HEK293 (cell line): ENCODE data around the gene SMAD1.
A peak's percentile ranks its signal among the peaks of the same experiment; 100 is the strongest.

Experiments used
- CTCF ChIA-PET: fragments of 350-600 bp; formaldehyde crosslinking; extraction: SDS; loops from one replicate; lab custom pipeline; 2021; ENCODE audit warnings: antibody characterized with exemption; lab: Yijun Ruan, JAX
- POLR2A ChIA-PET: fragments of 300-600 bp; formaldehyde crosslinking; extraction: SDS; loops from one replicate; lab custom pipeline; 2020; ENCODE audit warnings: antibody characterized with exemption, inconsistent platforms; lab: Yijun Ruan, JAX
- H3K27ac ChIP-seq: fragments of 200-500 bp; sonication (Bioruptor generic); 2 replicates; pipeline ENCODE4 v1.5.1; 2014; ENCODE audit warnings: low read depth, low read length, control low read depth, inconsistent platforms; ENCODE audit errors: extremely low read depth
- H3K36me3 ChIP-seq, 2 experiments: fragments of 200-500 bp in 1 of 2; sonication (Bioruptor generic) in 1 of 2; 1 replicate in 1 of 2; 2 replicates in 1 of 2; pipeline ENCODE4 v1.5.1; 2014 to 2017; ENCODE audit warnings: inconsistent platforms in 2 of 2, low read length in 2 of 2; ENCODE audit not compliant: control insufficient read depth in 2 of 2, insufficient read depth in 1 of 2
- H3K4me1 ChIP-seq: fragments of 200-500 bp; sonication (Bioruptor generic); 2 replicates; pipeline ENCODE4 v1.5.1; 2014; ENCODE audit warnings: mild to moderate bottlenecking, low read length, inconsistent platforms; ENCODE audit not compliant: control insufficient read depth, insufficient read depth
- H3K4me3 ChIP-seq: 2 replicates; pipeline ENCODE4 v1.5.1; 2011; ENCODE audit warnings: low read depth, mild to moderate bottlenecking, control low read depth, low read length, moderate library complexity
- H3K9me3 ChIP-seq: fragments of 200-500 bp; sonication (Bioruptor generic); 2 replicates; pipeline ENCODE4 v1.5.1; 2014; ENCODE audit warnings: low read depth, low read length, inconsistent platforms; ENCODE audit not compliant: control insufficient read depth, insufficient read depth
- KLF1 ChIP-seq: fragments of 450-650 bp; formaldehyde crosslinking; IDR thresholded peaks from 2 replicates; pipeline ENCODE4 v1.5.1; 2016; ENCODE audit warnings: missing biosample characterization, missing genetic modification characterization
- KLF9 ChIP-seq: fragments of 450-650 bp; formaldehyde crosslinking; IDR thresholded peaks from 2 replicates; pipeline ENCODE4 v1.5.1; 2016; ENCODE audit warnings: missing biosample characterization, missing genetic modification characterization, low read depth
- SETDB1 ChIP-seq: IDR thresholded peaks from one replicate; pipeline ENCODE4 v1.6.1; 2017; ENCODE audit warnings: mild to moderate bottlenecking, low read length, moderate library complexity, mixed read lengths; ENCODE audit not compliant: insufficient read length
- ZNF114 ChIP-seq: fragments of 450-650 bp; formaldehyde crosslinking; IDR thresholded peaks from 2 replicates; pipeline ENCODE4 v1.5.0; 2017; ENCODE audit warnings: missing biosample characterization, missing genetic modification characterization
- ZNF132 ChIP-seq: fragments of 450-650 bp; formaldehyde crosslinking; IDR thresholded peaks from 2 replicates; pipeline ENCODE4 v1.5.1; 2017; ENCODE audit warnings: missing biosample characterization, missing genetic modification characterization, borderline replicate concordance
- ZNF140 ChIP-seq: fragments of 450-650 bp; formaldehyde crosslinking; IDR thresholded peaks from 2 replicates; pipeline ENCODE4 v1.5.1; 2016; ENCODE audit warnings: missing biosample characterization, missing genetic modification characterization
- ZNF169 ChIP-seq: fragments of 450-650 bp; formaldehyde crosslinking; IDR thresholded peaks from 2 replicates; pipeline ENCODE4 v1.5.1; 2016; ENCODE audit warnings: missing biosample characterization, missing genetic modification characterization
- ZNF2 ChIP-seq: fragments of 450-650 bp; formaldehyde crosslinking; IDR thresholded peaks from 2 replicates; pipeline ENCODE4 v1.5.1; 2016; ENCODE audit warnings: missing biosample characterization, missing genetic modification characterization
- ZNF324 ChIP-seq: fragments of 450-650 bp; formaldehyde crosslinking; IDR thresholded peaks from 2 replicates; pipeline ENCODE4 v1.5.1; 2016; ENCODE audit warnings: missing biosample characterization, missing genetic modification characterization
- ZNF394 ChIP-seq: fragments of 450-650 bp; formaldehyde crosslinking; IDR thresholded peaks from 2 replicates; pipeline ENCODE4 v1.5.1; 2016; ENCODE audit warnings: missing biosample characterization, missing genetic modification characterization, mild to moderate bottlenecking, moderate library complexity, borderline replicate concordance
- ZNF426 ChIP-seq: fragments of 450-650 bp; formaldehyde crosslinking; IDR thresholded peaks from 2 replicates; pipeline ENCODE4 v1.5.1; 2017; ENCODE audit warnings: missing biosample characterization, missing genetic modification characterization, mild to moderate bottlenecking, inconsistent platforms, moderate library complexity
- ZNF48 ChIP-seq: fragments of 450-650 bp; formaldehyde crosslinking; IDR thresholded peaks from 2 replicates; pipeline ENCODE4 v1.5.1; 2016; ENCODE audit warnings: missing biosample characterization, missing genetic modification characterization
- ZNF555 ChIP-seq: fragments of 450-650 bp; formaldehyde crosslinking; conservative IDR thresholded peaks from 2 replicates; pipeline ENCODE4 v1.5.1; 2017; ENCODE audit warnings: missing biosample characterization, mild to moderate bottlenecking, missing genetic modification characterization, inconsistent platforms
- ZNF768 ChIP-seq: fragments of 450-650 bp; formaldehyde crosslinking; IDR thresholded peaks from 2 replicates; pipeline ENCODE4 v1.5.1; 2018; ENCODE audit warnings: missing biosample characterization, mild to moderate bottlenecking, missing genetic modification characterization
- ZNF776 ChIP-seq: fragments of 450-650 bp; formaldehyde crosslinking; IDR thresholded peaks from 2 replicates; pipeline ENCODE4 v1.5.0; 2017; ENCODE audit warnings: missing biosample characterization, missing genetic modification characterization, borderline replicate concordance
- ZNF777 ChIP-seq: fragments of 450-650 bp; formaldehyde crosslinking; IDR thresholded peaks from 2 replicates; pipeline ENCODE4 v1.5.1; 2017; ENCODE audit warnings: missing biosample characterization, missing genetic modification characterization, borderline replicate concordance
- ZSCAN30 ChIP-seq: fragments of 450-650 bp; IDR thresholded peaks from 2 replicates; pipeline ENCODE4 v1.5.1; 2018; ENCODE audit warnings: missing biosample characterization, mild to moderate bottlenecking, missing genetic modification characterization, moderate library complexity
- TF ChIP-seq, protein P1 (sequence below): fragments of 450-650 bp; formaldehyde crosslinking; IDR thresholded peaks from 2 replicates; pipeline ENCODE4 v1.5.1; 2017; ENCODE audit warnings: missing biosample characterization, missing genetic modification characterization
- TF ChIP-seq, protein P2 (sequence below): fragments of 450-650 bp; formaldehyde crosslinking; IDR thresholded peaks from 2 replicates; pipeline ENCODE4 v1.5.1; 2016; ENCODE audit warnings: missing biosample characterization, missing genetic modification characterization, borderline replicate concordance
- TF ChIP-seq, protein P3 (sequence below): fragments of 450-650 bp; formaldehyde crosslinking; IDR thresholded peaks from 2 replicates; pipeline ENCODE4 v1.5.1; 2017; ENCODE audit warnings: missing biosample characterization, missing genetic modification characterization
- TF ChIP-seq, protein P4 (sequence below): fragments of 450-650 bp; formaldehyde crosslinking; IDR thresholded peaks from 2 replicates; pipeline ENCODE4 v1.5.1; 2016; ENCODE audit warnings: missing biosample characterization, missing genetic modification characterization
- TF ChIP-seq, protein P5 (sequence below): fragments of 450-650 bp; formaldehyde crosslinking; IDR thresholded peaks from 2 replicates; pipeline ENCODE4 v1.5.1; 2016; ENCODE audit warnings: missing biosample characterization, missing genetic modification characterization

The SMAD1 gene

DNA sequence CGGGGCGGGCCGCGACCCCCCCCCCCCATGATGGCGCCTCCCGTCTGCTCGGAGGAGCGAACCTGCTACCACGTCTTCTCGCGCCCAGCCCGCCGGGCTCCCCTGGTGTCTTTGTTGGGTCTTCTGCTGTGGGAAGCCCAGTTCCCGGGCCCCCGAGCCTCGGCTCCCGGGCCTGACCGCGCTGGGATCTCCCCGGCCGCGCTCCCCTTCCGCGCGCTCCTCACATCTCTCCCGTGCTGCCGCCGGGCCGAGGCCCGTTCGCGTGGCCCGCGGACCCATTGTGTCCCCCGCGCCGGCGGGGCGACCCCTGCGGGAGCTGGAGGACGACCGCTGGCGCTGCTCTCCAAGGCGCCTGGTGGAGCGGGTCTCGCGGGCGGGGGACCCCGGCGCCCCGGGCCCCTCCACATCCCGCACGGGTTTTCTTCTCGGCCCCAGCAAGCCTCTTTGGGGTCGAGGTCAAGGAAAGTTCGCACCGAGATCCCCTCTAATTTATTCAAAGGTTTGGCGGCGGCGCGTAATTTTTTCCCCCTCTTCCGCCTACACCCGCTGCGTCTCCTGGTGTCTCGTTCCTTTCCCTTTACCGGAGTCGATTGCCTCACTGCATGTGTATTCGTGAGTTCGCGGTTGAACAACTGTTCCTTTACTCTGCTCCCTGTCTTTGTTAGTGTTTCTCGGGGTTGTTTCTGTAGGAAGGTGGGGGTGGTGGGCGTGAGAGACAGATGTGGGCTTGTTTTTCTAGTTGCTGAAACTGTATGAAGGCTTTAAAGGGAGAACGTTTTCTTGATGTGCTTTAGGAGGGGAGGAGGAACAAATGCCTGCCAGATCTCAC lies 770 bp downstream of the SMAD1 start:
- Histone ChIP-seq H3K9me3 (no peaks in the 10 kb centered on the region), H3K27ac (peak overlapping the region; percentile 93), H3K36me3 (no peaks in the 10 kb centered on the region), H3K4me3 (peak overlapping the region; percentile 72), H3K4me1 (no peaks in the 10 kb centered on the region)
- POLR2A ChIA-PET: no interaction called here
- CTCF ChIA-PET: interaction anchor here (0.7 kb wide), 1 partner anchor 1021 kb away, joined by 3 read pairs; no protein-coding TSS in a partner anchor
- TF ChIP-seq, protein P1, sequence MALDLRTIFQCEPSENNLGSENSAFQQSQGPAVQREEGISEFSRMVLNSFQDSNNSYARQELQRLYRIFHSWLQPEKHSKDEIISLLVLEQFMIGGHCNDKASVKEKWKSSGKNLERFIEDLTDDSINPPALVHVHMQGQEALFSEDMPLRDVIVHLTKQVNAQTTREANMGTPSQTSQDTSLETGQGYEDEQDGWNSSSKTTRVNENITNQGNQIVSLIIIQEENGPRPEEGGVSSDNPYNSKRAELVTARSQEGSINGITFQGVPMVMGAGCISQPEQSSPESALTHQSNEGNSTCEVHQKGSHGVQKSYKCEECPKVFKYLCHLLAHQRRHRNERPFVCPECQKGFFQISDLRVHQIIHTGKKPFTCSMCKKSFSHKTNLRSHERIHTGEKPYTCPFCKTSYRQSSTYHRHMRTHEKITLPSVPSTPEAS: no peak
- TF ChIP-seq SETDB1: no peak
- no peak for TF ChIP-seq ZNF776 (tag by site-specific recombination)
- no peak for TF ChIP-seq ZNF324 (tag by site-specific recombination)
- no peak for TF ChIP-seq ZNF169 (tag by site-specific recombination)
- 0 out of 2 replicates have a peak, but pooled peaks have one; percentile 34 for TF ChIP-seq ZSCAN30
- TF ChIP-seq, protein P2, sequence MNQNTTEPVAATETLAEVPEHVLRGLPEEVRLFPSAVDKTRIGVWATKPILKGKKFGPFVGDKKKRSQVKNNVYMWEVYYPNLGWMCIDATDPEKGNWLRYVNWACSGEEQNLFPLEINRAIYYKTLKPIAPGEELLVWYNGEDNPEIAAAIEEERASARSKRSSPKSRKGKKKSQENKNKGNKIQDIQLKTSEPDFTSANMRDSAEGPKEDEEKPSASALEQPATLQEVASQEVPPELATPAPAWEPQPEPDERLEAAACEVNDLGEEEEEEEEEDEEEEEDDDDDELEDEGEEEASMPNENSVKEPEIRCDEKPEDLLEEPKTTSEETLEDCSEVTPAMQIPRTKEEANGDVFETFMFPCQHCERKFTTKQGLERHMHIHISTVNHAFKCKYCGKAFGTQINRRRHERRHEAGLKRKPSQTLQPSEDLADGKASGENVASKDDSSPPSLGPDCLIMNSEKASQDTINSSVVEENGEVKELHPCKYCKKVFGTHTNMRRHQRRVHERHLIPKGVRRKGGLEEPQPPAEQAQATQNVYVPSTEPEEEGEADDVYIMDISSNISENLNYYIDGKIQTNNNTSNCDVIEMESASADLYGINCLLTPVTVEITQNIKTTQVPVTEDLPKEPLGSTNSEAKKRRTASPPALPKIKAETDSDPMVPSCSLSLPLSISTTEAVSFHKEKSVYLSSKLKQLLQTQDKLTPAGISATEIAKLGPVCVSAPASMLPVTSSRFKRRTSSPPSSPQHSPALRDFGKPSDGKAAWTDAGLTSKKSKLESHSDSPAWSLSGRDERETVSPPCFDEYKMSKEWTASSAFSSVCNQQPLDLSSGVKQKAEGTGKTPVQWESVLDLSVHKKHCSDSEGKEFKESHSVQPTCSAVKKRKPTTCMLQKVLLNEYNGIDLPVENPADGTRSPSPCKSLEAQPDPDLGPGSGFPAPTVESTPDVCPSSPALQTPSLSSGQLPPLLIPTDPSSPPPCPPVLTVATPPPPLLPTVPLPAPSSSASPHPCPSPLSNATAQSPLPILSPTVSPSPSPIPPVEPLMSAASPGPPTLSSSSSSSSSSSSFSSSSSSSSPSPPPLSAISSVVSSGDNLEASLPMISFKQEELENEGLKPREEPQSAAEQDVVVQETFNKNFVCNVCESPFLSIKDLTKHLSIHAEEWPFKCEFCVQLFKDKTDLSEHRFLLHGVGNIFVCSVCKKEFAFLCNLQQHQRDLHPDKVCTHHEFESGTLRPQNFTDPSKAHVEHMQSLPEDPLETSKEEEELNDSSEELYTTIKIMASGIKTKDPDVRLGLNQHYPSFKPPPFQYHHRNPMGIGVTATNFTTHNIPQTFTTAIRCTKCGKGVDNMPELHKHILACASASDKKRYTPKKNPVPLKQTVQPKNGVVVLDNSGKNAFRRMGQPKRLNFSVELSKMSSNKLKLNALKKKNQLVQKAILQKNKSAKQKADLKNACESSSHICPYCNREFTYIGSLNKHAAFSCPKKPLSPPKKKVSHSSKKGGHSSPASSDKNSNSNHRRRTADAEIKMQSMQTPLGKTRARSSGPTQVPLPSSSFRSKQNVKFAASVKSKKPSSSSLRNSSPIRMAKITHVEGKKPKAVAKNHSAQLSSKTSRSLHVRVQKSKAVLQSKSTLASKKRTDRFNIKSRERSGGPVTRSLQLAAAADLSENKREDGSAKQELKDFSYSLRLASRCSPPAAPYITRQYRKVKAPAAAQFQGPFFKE (tag by site-specific recombination): no peak
- TF ChIP-seq ZNF48 (tag by site-specific recombination): no peak
- TF ChIP-seq ZNF394: no peak
- TF ChIP-seq, protein P3, sequence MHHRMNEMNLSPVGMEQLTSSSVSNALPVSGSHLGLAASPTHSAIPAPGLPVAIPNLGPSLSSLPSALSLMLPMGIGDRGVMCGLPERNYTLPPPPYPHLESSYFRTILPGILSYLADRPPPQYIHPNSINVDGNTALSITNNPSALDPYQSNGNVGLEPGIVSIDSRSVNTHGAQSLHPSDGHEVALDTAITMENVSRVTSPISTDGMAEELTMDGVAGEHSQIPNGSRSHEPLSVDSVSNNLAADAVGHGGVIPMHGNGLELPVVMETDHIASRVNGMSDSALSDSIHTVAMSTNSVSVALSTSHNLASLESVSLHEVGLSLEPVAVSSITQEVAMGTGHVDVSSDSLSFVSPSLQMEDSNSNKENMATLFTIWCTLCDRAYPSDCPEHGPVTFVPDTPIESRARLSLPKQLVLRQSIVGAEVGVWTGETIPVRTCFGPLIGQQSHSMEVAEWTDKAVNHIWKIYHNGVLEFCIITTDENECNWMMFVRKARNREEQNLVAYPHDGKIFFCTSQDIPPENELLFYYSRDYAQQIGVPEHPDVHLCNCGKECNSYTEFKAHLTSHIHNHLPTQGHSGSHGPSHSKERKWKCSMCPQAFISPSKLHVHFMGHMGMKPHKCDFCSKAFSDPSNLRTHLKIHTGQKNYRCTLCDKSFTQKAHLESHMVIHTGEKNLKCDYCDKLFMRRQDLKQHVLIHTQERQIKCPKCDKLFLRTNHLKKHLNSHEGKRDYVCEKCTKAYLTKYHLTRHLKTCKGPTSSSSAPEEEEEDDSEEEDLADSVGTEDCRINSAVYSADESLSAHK (tag by site-specific recombination): no peak
- peak; percentile 48; the same call in 1 of the 2 replicates for TF ChIP-seq KLF9
- TF ChIP-seq, protein P4, sequence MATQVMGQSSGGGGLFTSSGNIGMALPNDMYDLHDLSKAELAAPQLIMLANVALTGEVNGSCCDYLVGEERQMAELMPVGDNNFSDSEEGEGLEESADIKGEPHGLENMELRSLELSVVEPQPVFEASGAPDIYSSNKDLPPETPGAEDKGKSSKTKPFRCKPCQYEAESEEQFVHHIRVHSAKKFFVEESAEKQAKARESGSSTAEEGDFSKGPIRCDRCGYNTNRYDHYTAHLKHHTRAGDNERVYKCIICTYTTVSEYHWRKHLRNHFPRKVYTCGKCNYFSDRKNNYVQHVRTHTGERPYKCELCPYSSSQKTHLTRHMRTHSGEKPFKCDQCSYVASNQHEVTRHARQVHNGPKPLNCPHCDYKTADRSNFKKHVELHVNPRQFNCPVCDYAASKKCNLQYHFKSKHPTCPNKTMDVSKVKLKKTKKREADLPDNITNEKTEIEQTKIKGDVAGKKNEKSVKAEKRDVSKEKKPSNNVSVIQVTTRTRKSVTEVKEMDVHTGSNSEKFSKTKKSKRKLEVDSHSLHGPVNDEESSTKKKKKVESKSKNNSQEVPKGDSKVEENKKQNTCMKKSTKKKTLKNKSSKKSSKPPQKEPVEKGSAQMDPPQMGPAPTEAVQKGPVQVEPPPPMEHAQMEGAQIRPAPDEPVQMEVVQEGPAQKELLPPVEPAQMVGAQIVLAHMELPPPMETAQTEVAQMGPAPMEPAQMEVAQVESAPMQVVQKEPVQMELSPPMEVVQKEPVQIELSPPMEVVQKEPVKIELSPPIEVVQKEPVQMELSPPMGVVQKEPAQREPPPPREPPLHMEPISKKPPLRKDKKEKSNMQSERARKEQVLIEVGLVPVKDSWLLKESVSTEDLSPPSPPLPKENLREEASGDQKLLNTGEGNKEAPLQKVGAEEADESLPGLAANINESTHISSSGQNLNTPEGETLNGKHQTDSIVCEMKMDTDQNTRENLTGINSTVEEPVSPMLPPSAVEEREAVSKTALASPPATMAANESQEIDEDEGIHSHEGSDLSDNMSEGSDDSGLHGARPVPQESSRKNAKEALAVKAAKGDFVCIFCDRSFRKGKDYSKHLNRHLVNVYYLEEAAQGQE (tag by site-specific recombination): peak; percentile 21; the same call in 1 of the 2 replicates
- 0 out of 2 replicates have a peak, but pooled peaks have one; percentile 33 for TF ChIP-seq ZNF2 (tag by site-specific recombination)
- TF ChIP-seq ZNF555 (tag by site-specific recombination): no peak
- TF ChIP-seq ZNF426 (tag by site-specific recombination): no peak
- no peak for TF ChIP-seq ZNF140
- no peak for TF ChIP-seq KLF1 (tag by site-specific recombination)
- no peak for TF ChIP-seq ZNF777 (tag by site-specific recombination)
- no peak for TF ChIP-seq ZNF768
- TF ChIP-seq ZNF132 (tag by site-specific recombination): no peak
- TF ChIP-seq, protein P5, sequence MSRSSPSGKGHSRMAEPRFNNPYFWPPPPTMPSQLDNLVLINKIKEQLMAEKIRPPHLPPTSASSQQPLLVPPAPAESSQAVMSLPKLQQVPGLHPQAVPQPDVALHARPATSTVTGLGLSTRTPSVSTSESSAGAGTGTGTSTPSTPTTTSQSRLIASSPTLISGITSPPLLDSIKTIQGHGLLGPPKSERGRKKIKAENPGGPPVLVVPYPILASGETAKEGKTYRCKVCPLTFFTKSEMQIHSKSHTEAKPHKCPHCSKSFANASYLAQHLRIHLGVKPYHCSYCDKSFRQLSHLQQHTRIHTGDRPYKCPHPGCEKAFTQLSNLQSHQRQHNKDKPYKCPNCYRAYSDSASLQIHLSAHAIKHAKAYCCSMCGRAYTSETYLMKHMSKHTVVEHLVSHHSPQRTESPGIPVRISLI: no peak
- TF ChIP-seq ZNF114 (tag by site-specific recombination): no peak
